HCT116 (cell line): ENCODE data around the gene OR56B1.

ENCODE experiments used
- ATF3 ChIP-seq: IDR thresholded peaks from 2 replicates; pipeline ENCODE4 v1.6.1; 2012
- CTCF ChIP-seq, 3 experiments: fragments of 200-600 bp in 1 of 3; sonication (generic) in 1 of 3; IDR thresholded peaks in 2 of 3; conservative IDR thresholded peaks in 1 of 3; 2 replicates each; pipeline ENCODE4 v1.5.1; 2012 to 2017; ENCODE audit warnings: low read depth in 2 of 3, low read length in 2 of 3, antibody characterized with exemption in 1 of 3, borderline replicate concordance in 1 of 3, control low read depth in 1 of 3, mild to moderate bottlenecking in 1 of 3, mixed read lengths in 1 of 3, mixed run types in 1 of 3, moderate library complexity in 1 of 3; ENCODE audit not compliant: insufficient read depth in 1 of 3
- POLR2A ChIP-seq: IDR thresholded peaks from 2 replicates; pipeline ENCODE4 v1.7.0; 2011; ENCODE audit warnings: borderline replicate concordance; ENCODE audit not compliant: insufficient read depth, insufficient read length; ENCODE audit errors: extremely low read depth
- POLR2AphosphoS5 ChIP-seq: IDR thresholded peaks from 2 replicates; pipeline ENCODE4 v1.6.1; 2011; ENCODE audit warnings: mild to moderate bottlenecking, low read depth, low read length, moderate library complexity
- YY1 ChIP-seq: IDR thresholded peaks from 2 replicates; pipeline ENCODE4 v1.6.1; 2011; ENCODE audit warnings: low read length, low read depth, moderate library complexity, mild to moderate bottlenecking; ENCODE audit not compliant: insufficient replicate concordance; ENCODE audit errors: extremely low read depth

DNA sequence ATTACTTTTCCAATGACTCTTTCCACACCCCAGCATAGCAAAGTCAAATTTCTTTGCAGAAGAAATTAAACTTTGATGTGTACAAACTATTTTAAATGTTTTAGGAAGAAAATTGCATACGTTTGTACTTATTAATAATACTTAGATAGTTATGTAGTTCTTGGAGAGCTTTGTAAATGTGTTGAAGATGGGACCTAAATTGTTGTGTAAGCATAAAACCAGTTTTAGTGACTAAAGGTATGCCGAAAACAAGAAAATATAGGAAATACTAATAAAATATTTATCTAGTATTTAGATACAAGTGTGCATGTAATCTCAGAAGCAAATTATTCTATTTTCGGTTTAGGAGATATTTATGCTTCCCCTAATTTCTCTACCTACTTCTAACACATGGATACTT, 13.6 kb downstream of the OR56B1 start:
- TF ChIP-seq CTCF (IDR thresholded peaks at IDR 0.05 in 2 of 3, conservative IDR thresholded peaks at IDR 0.05 in 1 of 3; ENCODE audit: borderline replicate concordance in 1 of 3, insufficient read depth in 1 of 3, low read depth in 2 of 3, low read length in 2 of 3) (no peak), YY1 (no peak), POLR2AphosphoS5 (no peak), ATF3 (no peak), POLR2A (no peak)
